Activated effector memory CD4-positive, alpha-beta T cell treated with Interleukin-2 at 50 U/mL for 16 hours (primary cell): ENCODE measurements around the gene PPP2R3A.

Source experiments
- DNase-seq: peaks from one replicate; pipeline ENCODE4 v3.0.0-alpha.2; 2020

The PPP2R3A gene

DNA sequence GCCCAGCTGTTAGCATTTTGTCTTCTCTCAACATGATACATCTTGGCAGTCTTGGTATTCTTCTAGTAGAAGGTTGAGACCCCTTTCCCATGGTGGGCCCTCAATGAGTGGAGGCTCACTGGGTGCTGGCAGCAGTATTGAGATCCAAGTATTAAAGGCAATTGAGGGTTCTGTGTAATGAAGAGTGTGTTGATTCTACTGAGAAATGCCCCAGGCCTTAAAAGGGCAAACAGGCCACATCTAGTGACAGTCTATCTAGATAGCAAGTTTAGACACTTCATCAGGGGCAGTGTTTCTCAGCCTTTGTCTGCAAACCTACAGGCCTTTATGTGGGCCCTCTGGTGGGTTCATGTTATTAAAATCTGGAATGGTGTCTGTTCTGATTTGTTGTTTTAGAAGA lies 9.5 kb downstream of the PPP2R3A start:
- no peak for DNase-seq

DNA sequence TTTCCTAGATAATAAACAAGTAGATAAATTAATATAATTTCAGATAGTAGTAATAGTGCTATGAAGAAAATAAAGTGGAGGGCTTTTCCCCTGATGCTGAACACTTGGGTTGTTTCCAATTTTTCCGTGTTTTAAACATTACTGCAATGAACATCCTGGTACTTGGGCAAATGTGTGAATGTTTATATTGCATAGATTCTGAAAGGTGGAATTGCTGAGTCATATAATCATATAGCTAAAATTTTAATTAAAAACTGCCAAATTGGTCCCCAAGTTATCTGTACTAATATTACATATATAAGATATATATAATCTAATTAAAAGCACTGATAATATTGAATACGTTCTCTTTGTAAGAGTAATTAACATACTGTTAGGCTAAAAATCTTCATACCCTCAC lies 10.0 kb downstream of the PPP2R3A start:
- DNase-seq: no peak

DNA sequence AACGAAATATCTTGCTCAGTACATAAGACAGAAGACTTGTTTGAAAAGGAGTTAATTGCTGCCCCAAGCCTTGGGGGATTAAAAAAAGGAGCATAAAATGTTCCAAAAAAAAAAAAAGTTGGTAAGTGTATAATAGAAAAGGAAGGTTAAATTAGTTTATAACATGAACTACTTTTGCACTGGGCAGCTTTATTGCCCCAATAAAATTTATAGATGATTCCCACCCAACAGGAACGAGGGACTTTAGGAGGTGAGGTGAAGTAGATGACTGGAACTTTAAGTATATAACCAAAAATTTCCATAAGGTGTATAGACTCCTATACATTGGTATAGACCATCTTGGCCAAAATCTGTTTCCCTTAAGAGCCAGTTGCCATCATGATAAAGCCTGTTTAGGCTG lies 14.8 kb downstream of the PPP2R3A start:
- DNase-seq: no peak

DNA sequence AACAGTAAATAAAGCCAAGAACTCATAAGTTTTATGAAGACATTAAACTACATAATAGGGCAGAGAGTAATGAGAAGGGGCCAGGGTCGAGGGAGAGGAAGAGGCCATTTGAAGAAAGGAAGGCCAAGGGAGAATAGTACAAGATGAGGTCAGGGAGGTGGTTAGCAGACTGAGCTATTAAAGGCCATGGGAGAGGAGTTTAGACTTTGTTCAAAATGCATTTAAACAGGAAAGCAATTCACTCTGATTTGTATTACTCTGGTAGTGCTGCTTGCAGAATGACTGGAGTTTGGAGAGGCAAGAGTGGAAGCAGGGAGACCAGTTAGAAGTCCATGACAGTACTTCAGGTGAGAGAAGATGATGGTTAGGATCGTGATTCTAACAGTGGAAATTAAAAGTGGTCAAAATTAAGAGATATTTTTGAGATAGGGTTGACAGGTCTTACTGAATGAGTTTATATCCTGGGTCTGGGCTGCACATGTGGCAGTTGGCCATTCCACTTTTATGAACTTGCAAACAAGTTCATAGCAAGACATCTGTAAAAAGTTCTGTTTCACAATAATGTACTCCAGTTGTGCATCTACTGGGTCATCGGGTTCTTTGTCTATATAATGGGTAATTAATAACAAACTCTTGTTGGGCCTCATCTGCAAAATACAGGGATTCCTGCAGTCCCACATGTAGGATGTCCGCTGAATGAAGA lies 16.3 kb downstream of the PPP2R3A start:
- no peak for DNase-seq

DNA sequence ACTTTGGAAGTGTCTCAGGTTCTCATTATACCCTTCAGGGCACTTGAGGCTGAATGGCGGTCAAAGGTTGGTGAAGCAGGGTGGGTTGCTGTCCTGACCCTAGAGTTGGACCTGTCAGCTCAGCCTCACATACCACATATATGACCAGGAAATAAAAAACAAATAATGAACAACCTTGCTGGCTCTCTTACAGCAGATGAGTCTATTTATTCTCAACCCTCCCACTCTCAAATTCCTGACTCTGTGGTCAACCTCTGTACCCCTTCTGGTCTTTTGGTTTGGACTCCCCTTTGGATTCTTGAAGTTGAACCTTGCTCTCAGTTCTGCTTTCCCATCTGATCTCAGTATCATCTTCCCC lies 16.9 kb downstream of the PPP2R3A start:
- DNase-seq: no peak

DNA sequence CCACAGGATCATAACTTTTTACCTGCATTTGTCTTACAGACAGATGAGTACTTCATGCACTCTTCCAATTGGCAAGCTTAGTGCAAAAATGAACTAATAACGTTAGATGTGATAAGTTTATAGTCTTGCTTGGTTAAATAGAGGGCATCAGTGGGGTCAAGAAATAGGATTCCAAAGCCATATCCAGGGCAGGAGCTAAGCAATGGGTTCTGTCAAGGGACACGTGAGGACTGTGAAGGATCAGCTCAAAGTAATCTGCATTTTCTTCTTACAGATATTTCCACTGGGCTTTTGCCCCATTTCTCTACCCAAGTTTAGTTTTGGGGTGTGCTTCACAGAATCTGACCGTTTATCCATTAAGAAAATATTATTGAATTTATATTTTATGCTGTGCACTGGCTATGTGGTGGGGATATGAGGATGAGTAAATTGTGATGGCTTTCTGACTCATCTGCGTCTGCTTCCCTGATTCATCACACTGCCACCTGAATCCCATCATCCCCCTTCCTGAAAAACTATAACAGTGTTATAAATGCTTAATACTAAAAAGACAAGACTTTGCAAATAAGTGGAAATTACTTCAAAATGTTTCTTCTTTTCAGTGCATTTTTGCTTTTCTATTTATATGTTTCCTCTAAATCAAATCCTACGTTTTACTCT lies 17.5 kb downstream of the PPP2R3A start:
- no peak for DNase-seq

DNA sequence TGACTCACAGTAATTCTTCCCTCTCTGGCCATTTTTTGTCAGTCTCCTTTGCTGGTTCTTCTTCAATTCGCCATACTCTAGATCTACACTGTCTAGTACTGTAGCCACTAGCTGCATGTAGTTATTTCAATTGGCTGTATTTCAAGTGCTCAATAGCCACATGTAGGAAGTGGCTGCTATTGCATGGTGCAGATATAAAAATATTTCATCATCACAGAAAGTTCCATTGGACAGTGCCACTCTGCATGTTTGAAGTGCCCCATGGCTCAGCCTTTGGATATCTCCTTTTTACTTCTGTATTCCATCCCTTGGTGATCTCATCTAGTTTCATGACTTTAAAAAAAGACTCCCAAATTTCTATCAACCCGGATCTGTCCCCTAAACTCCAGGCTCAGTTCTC lies 22.1 kb downstream of the PPP2R3A start:
- DNase-seq: no peak

DNA sequence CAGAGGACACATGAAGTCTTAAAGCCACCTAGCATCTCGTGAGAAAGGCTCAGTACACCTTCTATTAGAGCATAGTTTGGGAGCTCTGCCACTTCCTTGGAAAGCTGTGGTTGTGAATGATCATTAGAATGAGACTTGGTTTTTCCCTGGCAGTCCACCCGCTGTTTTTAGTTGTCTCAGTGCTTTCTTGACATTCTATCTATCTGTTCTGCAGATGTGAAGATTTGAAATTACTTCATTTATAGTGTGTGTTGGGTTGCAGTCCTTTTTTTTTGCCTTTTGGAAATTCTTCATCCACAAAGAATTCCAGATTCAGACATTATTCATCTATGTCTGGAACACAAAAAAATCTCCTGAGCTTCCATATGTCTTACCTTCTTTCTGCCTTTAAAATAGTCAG lies 23.7 kb downstream of the PPP2R3A start:
- DNase-seq: no peak

DNA sequence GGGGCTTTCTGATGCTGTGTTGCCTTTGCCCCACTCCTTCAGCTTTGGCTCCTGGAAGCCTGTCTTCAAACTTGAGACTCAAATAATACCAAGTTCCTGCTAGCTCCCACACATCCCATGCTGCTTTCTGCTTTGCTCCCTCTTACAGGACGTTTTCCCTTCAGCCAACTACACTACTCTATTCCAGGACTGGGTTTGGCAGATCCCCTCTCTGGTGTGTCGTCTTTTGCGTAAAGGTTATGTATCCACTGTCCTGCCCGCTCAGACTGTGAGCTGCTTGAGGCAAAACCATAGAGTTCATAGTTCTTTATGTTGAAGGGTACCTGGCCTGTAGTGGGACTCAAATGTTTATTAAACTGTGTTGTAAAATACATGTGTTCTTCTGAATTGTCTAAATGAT lies 25.4 kb downstream of the PPP2R3A start:
- DNase-seq: no peak

DNA sequence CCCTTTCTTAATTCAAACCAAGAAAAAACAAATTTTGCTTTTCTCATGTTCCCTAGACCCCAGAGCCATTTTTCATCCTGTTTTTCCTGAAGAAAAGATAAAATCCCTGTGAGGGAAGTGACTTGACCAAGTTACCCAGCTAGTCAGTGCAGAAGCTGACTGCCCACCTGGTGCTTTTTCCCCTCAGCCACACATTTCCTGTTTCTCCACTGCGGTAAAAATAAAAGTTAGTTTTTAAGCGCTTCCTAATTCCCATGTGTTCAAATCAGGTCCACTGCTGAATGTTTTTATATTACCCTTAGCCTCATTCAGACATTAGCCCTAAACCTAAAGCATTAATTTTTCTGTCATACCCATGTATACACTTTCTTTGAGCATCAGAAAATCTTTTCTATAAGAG lies 26.1 kb downstream of the PPP2R3A start:
- DNase-seq: no peak

DNA sequence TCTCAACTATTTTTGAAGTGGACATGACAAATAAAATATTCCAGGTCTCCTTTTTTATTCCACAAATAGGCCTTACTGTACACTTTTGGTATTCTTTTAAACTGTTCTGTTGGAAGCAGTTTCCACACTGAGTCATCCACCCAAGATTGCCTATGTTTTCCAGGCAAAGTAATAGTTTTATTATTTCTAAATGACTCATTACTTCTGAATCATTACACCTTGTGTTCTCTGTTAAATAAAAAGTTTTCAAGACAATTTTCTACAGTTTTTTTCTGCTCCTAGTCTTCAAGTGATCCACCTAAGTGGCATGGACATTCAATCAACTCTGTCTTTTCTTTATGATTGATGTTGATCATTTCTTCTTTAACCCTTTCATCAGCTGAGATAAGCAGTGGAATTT lies 26.5 kb downstream of the PPP2R3A start:
- DNase-seq: no peak

DNA sequence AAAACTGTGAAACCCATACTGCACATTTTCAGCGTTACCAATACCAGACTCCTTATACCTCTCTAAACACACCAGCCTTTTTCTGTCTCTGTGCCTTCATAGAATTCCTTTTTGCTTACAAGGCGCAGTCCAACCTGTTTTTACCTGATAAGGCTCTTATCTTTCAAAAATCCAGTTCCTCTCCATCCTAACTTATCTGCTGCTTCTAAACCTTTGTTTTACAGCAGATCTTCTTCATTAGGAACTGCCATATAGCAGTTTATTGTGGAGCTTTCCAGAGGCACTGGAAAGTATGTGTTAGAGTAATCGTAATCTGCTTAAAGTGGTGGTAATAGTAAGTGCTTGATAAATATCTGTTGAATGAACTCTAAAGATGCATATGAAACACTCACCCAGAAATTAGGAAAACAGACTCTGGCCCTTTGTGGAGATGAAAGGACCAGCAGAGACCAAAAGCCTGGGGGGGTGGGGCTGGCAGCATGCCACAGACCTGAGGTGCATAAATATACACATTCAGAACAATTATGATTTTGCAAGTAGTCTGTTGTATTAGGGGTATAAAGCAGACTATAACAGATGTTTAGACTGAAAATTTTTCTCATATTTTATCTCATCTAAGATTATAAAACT lies 29.3 kb downstream of the PPP2R3A start:
- DNase-seq: no peak

DNA sequence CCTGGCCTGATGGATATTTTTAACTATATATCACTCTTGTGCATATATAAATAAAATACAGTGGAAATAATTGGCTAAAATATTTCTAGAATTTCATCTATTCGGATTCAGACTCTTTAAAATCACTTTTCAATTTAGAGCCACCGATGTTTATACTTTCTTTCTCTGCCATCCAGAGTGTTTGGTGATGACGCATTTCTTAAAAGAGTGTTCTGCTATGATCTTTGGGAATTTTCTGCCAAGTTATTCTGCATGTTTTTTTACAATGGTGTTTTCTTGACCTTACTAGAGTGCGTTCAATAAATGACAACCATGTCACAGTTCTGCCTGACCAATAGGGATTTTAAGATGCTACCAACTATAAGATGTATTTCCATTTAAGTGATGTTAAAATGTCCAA lies 30.2 kb downstream of the PPP2R3A start:
- DNase-seq: no peak

DNA sequence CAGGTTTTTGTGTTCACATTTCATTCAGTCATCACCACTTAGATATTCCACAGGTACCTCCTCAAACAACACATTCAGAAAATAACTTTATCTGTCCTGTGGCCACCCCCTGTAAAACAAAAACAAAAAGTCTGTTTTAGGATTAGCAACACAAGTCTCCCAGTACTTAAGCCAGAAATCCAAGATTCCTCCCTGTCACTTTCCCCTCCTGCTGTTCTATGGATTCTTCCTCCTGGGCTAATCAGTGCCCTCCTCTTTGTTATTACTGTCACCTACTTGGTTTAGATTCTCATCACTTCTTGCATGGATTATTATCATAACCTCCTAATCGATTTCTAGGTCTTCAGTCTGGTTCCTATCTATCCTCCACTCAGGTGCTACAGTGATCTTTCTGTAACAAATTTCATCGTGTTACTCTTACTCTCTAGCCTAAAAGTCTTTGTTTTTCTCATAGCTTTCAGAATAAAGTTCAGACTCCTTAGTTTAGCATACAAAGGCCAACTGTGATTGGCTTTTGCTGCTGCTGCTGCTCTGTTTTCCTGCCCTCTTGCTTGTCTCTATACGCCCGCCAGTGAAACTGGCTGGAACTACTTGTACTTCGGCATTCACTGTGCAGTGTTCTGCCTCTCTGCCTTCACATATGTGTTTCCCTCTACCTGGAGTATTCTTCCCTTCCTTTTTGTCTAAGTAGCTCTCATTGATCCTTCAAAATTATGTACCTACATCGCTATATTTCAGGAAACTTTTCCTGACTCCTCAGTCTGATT lies 32.2 kb downstream of the PPP2R3A start:
- no peak for DNase-seq

DNA sequence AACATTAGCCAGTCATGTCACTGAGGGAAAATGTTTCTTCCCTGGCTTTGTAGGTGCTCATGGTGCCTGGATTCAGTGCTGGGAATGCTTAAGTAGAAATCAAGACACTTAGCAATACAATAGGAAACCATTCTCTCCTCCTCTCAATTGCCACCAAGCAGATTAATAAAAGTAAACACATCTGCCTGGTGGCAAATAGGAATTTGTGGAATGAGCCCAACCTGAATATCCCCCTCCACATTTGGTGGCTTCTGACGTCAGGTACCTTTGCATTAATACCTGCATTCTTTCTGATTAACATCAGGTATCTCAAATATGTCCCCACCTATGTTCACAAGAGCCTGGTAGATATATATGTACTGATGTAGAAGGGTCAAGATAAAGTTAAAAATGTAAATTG lies 42.7 kb downstream of the PPP2R3A start:
- DNase-seq: no peak

DNA sequence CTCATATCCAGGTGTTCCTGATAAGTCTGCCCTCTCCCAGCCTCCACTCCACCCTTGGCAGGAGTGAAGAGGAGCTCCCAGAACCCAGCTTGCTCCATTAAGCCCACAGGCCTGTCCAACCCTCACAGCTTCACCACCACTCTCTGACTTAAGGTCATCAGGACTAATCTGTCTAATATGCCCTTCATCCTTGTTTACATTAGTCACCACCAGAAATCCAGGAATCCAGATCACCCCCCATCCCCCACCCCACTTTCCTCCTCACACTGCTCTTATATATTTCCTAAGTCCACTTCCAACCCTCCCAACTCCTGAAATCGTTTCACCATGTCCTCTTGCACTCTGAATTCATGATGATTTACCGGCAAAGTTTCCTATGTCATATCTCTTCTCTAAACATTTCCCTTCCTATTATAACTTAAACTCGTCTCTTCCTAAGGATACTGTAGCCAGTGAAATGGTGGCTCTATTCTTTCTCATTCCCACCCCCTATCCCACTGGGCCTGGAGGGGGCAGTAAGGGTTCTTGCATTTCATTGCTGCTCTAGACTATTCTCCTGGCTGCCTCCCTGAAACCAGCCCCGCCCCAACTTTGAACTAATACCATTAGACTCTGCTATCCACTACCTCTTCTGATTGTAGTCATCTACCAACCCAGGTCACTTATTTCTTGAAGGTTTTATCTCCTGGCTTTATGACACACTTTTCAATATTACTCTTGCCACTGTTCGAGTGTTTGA lies 43.4 kb downstream of the PPP2R3A start:
- no peak for DNase-seq

DNA sequence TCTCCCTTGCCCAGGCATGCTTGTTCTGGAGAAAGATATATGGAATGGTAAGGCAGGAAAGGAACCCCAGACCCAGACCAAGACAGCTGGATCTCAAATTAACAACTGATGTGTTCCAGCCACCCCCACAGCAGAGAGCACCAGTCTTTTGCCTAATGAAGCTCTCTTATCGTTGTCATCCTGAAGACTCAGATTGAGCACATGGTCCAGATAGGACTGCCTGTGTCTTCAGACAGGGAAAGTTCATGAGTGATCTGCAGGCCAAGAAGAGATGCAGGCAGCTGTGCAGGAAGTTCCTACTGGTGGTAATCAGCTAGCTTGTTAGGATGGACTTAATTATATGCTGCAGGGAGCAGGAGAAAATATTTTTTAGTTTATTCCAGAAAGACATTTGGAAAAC lies 53.3 kb downstream of the PPP2R3A start:
- no peak for DNase-seq

DNA sequence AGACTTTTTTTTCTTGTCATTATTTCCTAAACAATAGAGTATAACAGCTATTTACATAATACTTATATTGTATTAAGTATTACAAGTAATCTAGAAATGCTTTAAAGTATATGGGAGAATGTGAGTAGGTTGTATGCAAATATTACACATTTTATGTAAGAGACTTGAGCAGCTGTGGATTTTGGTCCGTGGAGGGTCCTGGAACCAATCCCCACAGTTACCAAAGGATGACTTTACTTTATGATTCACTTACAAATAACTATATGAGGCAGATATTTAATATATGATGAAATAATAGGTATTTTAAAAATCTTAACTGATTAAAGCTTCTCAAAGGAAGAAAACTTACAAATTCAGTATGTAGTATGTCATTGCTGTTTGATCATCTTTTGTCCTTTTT lies 56.3 kb downstream of the PPP2R3A start:
- no peak for DNase-seq

DNA sequence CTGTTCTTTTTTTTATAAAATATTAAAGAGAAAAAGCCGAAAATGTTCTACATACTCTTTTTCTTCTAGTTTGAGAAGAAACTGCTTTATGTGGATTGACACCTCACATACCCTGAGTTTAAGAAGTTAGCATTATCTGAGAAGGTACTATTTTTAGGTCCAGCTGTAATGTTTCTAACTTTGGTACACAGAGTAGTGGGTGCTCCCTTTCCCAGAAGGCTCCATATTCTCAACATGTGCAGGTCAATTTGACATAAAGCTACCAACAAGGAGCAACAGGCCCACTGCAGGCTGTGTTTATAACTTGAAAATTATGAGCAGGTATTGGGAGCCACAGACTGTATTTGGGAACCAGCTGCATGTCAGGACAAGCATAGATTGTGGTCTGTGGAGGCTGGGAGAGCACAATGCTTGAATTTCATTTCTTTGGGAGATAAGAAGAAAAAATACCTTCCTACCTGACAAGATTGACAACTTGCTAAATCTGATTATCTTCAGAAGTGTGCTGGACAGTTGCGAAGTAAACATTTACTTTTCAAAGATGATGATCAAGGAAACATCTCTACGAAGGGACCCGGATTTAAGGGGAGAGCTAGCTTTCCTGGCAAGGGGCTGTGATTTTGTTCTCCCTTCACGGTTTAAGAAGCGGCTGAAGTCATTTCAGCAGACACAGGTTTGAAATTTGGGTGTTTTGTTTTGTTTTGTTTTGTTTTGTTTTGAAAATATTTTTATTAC lies 57.2 kb downstream of the PPP2R3A start:
- DNase-seq: no peak

DNA sequence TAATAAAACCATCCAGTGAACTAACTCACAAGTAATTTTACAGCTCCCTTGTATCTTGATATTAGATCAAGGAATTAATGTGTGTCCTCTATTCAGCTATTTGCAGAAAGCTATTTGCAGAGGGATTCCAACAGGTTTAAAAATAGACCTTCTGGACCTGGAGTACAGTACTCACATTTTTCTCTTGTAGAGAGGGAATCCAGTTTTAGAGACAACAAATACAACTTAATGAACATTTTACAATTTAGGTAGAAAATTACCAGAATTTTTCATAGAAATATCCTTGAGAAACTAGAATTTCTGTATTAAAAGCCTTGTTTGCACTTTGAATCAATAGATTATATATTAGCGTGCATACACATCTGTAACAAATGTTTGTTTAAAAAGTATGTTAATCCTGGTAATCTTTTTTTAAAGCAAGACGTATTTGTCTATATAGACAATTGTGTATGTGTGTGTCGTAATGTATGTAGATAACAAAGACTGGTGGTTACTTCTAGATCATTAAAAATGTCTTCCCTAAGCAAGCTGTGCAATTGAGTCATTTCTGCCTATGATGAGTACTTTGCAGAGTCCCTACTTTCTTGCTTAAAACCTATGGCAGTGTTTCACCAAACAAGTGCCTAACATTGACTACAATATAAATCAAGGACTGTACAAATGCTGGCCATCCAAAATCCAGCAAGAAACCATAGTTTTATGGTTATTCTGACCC lies 57.9 kb downstream of the PPP2R3A start:
- DNase-seq: no peak

DNA sequence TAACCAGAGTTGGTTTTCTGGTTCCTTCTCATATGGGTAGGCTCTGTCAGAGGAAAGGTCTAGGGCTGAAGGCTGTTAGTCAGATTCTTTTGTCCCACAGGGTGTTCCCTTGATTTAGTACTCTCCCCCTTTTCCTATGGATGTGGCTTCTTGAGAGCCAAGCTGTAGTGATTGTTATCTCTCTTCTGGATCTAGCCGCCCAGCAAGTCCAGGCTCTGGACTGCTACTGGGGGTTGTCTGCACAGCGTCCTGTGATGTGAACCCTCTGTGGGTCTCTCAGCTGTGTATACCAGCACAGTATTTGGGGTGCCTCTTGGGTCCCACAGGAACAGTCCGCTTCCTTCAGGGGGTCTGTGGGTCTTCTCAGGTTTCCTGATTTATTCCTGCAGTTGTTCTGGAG lies 70.8 kb downstream of the PPP2R3A start:
- no peak for DNase-seq

DNA sequence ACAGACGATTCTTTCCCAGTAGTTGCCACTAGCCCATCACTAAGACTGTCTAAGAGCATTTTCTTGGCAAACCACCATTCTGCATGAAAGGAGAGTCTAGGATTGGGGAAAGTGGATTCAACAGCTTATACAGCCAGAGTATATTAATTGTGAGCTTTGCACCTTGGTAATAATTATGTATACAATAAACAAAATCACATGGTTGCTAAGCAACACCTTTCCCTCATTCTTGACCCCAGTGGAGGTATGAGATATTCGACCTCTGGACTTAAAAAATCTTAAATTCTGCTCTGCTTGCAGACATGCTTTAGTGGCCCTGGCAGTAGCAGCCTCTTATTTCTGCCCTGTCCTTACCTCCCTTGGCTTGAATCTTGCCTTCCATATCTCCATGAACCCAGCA lies 73.1 kb downstream of the PPP2R3A start:
- DNase-seq: no peak
